ENCODE results near the gene OSBPL8. TPM values are rescaled to one million over a fixed set of nuclear protein-coding genes. Genes with fewer than 3 reads are reported as not detected.
A peak's percentile ranks its signal among the peaks of the same experiment; 100 is the strongest.

OSBPL8 gene
- total RNA-seq, 2 experiments from 2014 or later, result 154 to 160 TPM

DNA sequence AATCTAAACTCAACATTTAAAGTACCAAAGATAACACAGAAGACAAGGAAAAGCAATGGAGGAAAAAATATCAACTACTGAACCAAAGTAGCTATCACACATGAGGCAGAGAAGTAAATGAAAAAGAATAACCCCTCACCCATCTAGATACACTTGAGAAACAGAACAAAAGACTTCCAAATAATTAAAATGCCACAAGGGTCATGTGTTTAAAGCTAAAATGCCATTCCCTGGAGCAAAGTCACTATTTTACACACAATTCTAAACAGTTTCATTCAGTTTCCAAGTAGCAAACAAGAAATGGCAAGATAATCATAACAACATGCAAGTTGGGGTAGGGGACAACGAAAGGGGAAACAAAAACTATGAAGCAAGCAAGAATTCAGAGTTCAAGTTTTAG, 12.0 kb downstream of the OSBPL8 start:
- H3K27me3 Mint-ChIP-seq, result no peaks in the 10 kb centered on the region
- POLR2A ChIA-PET, result interaction anchor here (1.8 kb wide), 1 partner anchor 12 kb away, joined by 9 read pairs; the partner anchor contains the start of gene OSBPL8
- Histone ChIP-seq H3K9me3 (ENCODE audit: control insufficient read depth in 1 of 2, insufficient read depth in 1 of 2, low read length in 2 of 2) (no peaks in the 10 kb centered on the region), H3K36me3 (ENCODE audit: insufficient read depth, low read length) (no peaks in the 10 kb centered on the region), H3K27ac (ENCODE audit: low read depth in 1 of 2, low read length in 2 of 2) (no peak overlapping the region), H3K4me1 (ENCODE audit: insufficient read depth, low read length) (peaks cover 23% of the 10 kb centered on the region), H3K27me3 (ENCODE audit: control insufficient read depth in 1 of 2, insufficient read depth in 2 of 2, low read length in 2 of 2) (no peaks in the 10 kb centered on the region), H3K4me3 (ENCODE audit: low read length) (no peak overlapping the region)
- intact Hi-C loops (cut with DNase I, micrococcal nuclease), result no loop called here
- H3K4me3 Mint-ChIP-seq, result no peak overlapping the region
- H3K9me3 Mint-ChIP-seq, result no peaks in the 10 kb centered on the region
- H3K4me1 Mint-ChIP-seq (ENCODE audit: low read depth), result peaks cover 97% of the 10 kb centered on the region
- CTCF ChIA-PET, result no interaction called here
- ATAC-seq (ENCODE audit: poor library complexity) (no peak), DNase-seq (no peak)
- no peak for TF ChIP-seq CTCF (IDR thresholded peaks at IDR 0.05)
- no peak overlapping the region for H3K27ac Mint-ChIP-seq
- H3K36me3 Mint-ChIP-seq (ENCODE audit: low read depth), result peaks cover 11% of the 10 kb centered on the region

GRCh38 chr12:76546889-76547288, 12.7 kb downstream of the OSBPL8 start:
- POLR2A ChIA-PET, result interaction anchor here (1.8 kb wide), 1 partner anchor 12 kb away, joined by 9 read pairs; the partner anchor contains the start of gene OSBPL8
- ATAC-seq (ENCODE audit: poor library complexity) (no peak), DNase-seq (no peak)
- no peak for TF ChIP-seq CTCF (IDR thresholded peaks at IDR 0.05)
- no peaks in the 10 kb centered on the region for H3K27me3 ChIP-seq (ENCODE audit: control insufficient read depth in 1 of 2, insufficient read depth in 2 of 2, low read length in 2 of 2)
- peaks cover 13% of the 10 kb centered on the region for H3K36me3 Mint-ChIP-seq (ENCODE audit: low read depth)
- H3K4me3 Mint-ChIP-seq, result peak overlapping the region; percentile 32
- no peaks in the 10 kb centered on the region for H3K27me3 Mint-ChIP-seq
- H3K4me3 ChIP-seq (ENCODE audit: low read length), result no peak overlapping the region
- intact Hi-C loops (cut with DNase I, micrococcal nuclease), result no loop called here
- no peak overlapping the region for H3K27ac Mint-ChIP-seq
- H3K4me1 ChIP-seq (ENCODE audit: insufficient read depth, low read length), result peaks cover 17% of the 10 kb centered on the region
- CTCF ChIA-PET, result no interaction called here
- peaks cover 97% of the 10 kb centered on the region for H3K4me1 Mint-ChIP-seq (ENCODE audit: low read depth)
- H3K9me3 ChIP-seq (ENCODE audit: control insufficient read depth in 1 of 2, insufficient read depth in 1 of 2, low read length in 2 of 2), result no peaks in the 10 kb centered on the region
- no peaks in the 10 kb centered on the region for H3K36me3 ChIP-seq (ENCODE audit: insufficient read depth, low read length)
- no peak overlapping the region for H3K27ac ChIP-seq (ENCODE audit: low read depth in 1 of 2, low read length in 2 of 2)
- H3K9me3 Mint-ChIP-seq, result no peaks in the 10 kb centered on the region

GRCh38 chr12:76545486-76545885, 14.1 kb downstream of the OSBPL8 start:
- Mint-ChIP-seq H3K27ac (no peak overlapping the region), H3K9me3 (no peaks in the 10 kb centered on the region), H3K36me3 (ENCODE audit: low read depth) (peaks cover 9% of the 10 kb centered on the region), H3K4me1 (ENCODE audit: low read depth) (peaks cover 91% of the 10 kb centered on the region), H3K27me3 (no peaks in the 10 kb centered on the region), H3K4me3 (no peak overlapping the region)
- TF ChIP-seq CTCF (IDR thresholded peaks at IDR 0.05), result no peak
- peaks cover 10% of the 10 kb centered on the region for H3K4me1 ChIP-seq (ENCODE audit: insufficient read depth, low read length)
- ChIA-PET CTCF (interaction anchor here (1.4 kb wide), 1 partner anchor 9 kb away, joined by 5 read pairs; no protein-coding TSS in a partner anchor), POLR2A (interaction anchor here (1.7 kb wide), 1 partner anchor 13 kb away, joined by 5 read pairs; the partner anchor contains the start of gene OSBPL8)
- no peaks in the 10 kb centered on the region for H3K36me3 ChIP-seq (ENCODE audit: insufficient read depth, low read length)
- no peaks in the 10 kb centered on the region for H3K27me3 ChIP-seq (ENCODE audit: control insufficient read depth in 1 of 2, insufficient read depth in 2 of 2, low read length in 2 of 2)
- no peak for DNase-seq
- no peak overlapping the region for H3K4me3 ChIP-seq (ENCODE audit: low read length)
- no peaks in the 10 kb centered on the region for H3K9me3 ChIP-seq (ENCODE audit: control insufficient read depth in 1 of 2, insufficient read depth in 1 of 2, low read length in 2 of 2)
- intact Hi-C loops (cut with DNase I, micrococcal nuclease), result loop anchor here in 1 of 2 experiments (1.0 kb wide), 1 partner anchor 10 kb away; no protein-coding TSS in a partner anchor
- no peak overlapping the region for H3K27ac ChIP-seq (ENCODE audit: low read depth in 1 of 2, low read length in 2 of 2)
- no peak for ATAC-seq (ENCODE audit: poor library complexity)

Data from CD4-positive, alpha-beta T cell (primary cell).